HCT116 (cell line): Measurements from ENCODE around the gene HOXC4. TPM values are rescaled to one million over a fixed set of nuclear protein-coding genes. Genes with fewer than 3 reads are reported as not detected.

ENCODE experiments used
- ATAC-seq: fragments of 200-7000 bp; cut with Tn5 transposase; 2 replicates; pipeline ENCODE4 v1.9.1; 2020; ENCODE audit warnings: mild to moderate bottlenecking, moderate library complexity
- BruUV-seq: library from RNA; stranded (reverse); fragments of 400-500 nt; replicated peaks from 2 replicates; lab custom pipeline; 2021; lab: Mats Ljungman, UMichigan
- CTCF ChIA-PET: fragments of 300-600 bp; sonication (Branson Sonifier 250); formaldehyde crosslinking; loops from one replicate; lab custom pipeline; 2021; ENCODE audit warnings: antibody characterized with exemption; lab: Charles Lee
- POLR2A ChIA-PET: fragments of 300-600, 350-600 bp; sonication (Branson Sonifier 250); formaldehyde crosslinking; loops from one replicate; lab custom pipeline; 2021; ENCODE audit warnings: antibody characterized with exemption; lab: Charles Lee
- RAD21 ChIA-PET, 2 experiments: fragments of 300-600 bp; sonication (Branson Sonifier 250); formaldehyde crosslinking; loops; one replicate each; lab custom pipeline; 2023; ENCODE audit warnings: low total read pairs in 2 of 2; ENCODE audit not compliant: uncharacterized antibody in 2 of 2, unreplicated experiment in 2 of 2, low non-redundant PET in 1 of 2; lab: Charles Lee
- DNase-seq: peaks from one replicate; pipeline ENCODE4 v3.0.0-alpha.2; 2010; ENCODE audit warnings: low read depth, low spot score
- H2AFZ ChIP-seq: fragments of 200-600 bp; shearing (Covaris generic), sonication (generic); 2 replicates; pipeline ENCODE4 v1.6.1; 2017; ENCODE audit warnings: low read depth, mixed run types, mixed read lengths, antibody characterized with exemption, low read length; ENCODE audit not compliant: poor library complexity, severe bottlenecking
- H3K27ac ChIP-seq: 2 replicates; pipeline ENCODE4 v1.5.1; 2012; ENCODE audit warnings: low read depth, low read length
- H3K27me3 ChIP-seq: fragments of 200-600 bp; sonication (generic); 2 replicates; pipeline ENCODE4 v1.6.1; 2016; ENCODE audit warnings: mixed run types, low read length, mixed read lengths; ENCODE audit not compliant: insufficient read depth
- H3K36me3 ChIP-seq, 2 experiments: fragments of 200-500 bp in 1 of 2; fragments of 200-600 bp in 1 of 2; sonication (Bioruptor generic) in 1 of 2; sonication (generic) in 1 of 2; 2 replicates each; pipeline versions ENCODE4 v1.5.1 to v1.6.1; 2014 to 2016; ENCODE audit warnings: low read length in 2 of 2, inconsistent platforms in 1 of 2, mixed read lengths in 1 of 2, mixed run types in 1 of 2; ENCODE audit not compliant: insufficient read depth in 2 of 2, control insufficient read depth in 1 of 2
- H3K4me1 ChIP-seq, 2 experiments: fragments of 200-600 bp in 1 of 2; sonication (generic) in 1 of 2; 2 replicates each; pipeline versions ENCODE4 v1.5.1 to v1.6.1; 2012 to 2017; ENCODE audit warnings: low read length in 2 of 2, inconsistent platforms in 1 of 2, mild to moderate bottlenecking in 1 of 2, mixed read lengths in 1 of 2, mixed run types in 1 of 2, moderate library complexity in 1 of 2; ENCODE audit not compliant: insufficient read depth in 2 of 2, control insufficient read depth in 1 of 2
- H3K4me2 ChIP-seq: fragments of 200-600 bp; sonication (generic); 2 replicates; pipeline ENCODE4 v1.6.1; 2017; ENCODE audit warnings: mixed run types, low read length, mixed read lengths
- H3K4me3 ChIP-seq, 2 experiments: fragments of 200-600 bp in 1 of 2; sonication (generic) in 1 of 2; replicated peaks in 1 of 2; 2 replicates each; pipeline ENCODE4 v1.5.1; 2011 to 2016; ENCODE audit warnings: low read length in 2 of 2, control low read depth in 1 of 2, low read depth in 1 of 2, mild to moderate bottlenecking in 1 of 2, mixed read lengths in 1 of 2, mixed run types in 1 of 2
- H3K79me2 ChIP-seq: fragments of 200-600 bp; sonication (generic); 2 replicates; pipeline ENCODE4 v1.6.1; 2017; ENCODE audit warnings: mild to moderate bottlenecking, mixed run types, low read length, moderate library complexity, mixed read lengths; ENCODE audit not compliant: insufficient read depth
- H3K9ac ChIP-seq: fragments of 200-600 bp; sonication (generic); 2 replicates; pipeline ENCODE4 v1.6.1; 2016; ENCODE audit warnings: low read length, mixed read lengths
- H3K9me2 ChIP-seq: fragments of 200-600 bp; sonication (generic), shearing (Covaris generic); 2 replicates; pipeline ENCODE4 v1.6.1; 2017; ENCODE audit warnings: mixed run types, mild to moderate bottlenecking, moderate library complexity; ENCODE audit not compliant: insufficient read depth
- H3K9me3 ChIP-seq, 2 experiments: fragments of 200-500 bp in 1 of 2; fragments of 200-600 bp in 1 of 2; sonication (Bioruptor generic) in 1 of 2; sonication (generic) in 1 of 2; 2 replicates each; pipeline ENCODE4 v1.6.1; 2014 to 2017; ENCODE audit warnings: low read length in 2 of 2, mixed read lengths in 2 of 2, inconsistent platforms in 1 of 2, low read depth in 1 of 2, mild to moderate bottlenecking in 1 of 2, mixed run types in 1 of 2, moderate library complexity in 1 of 2; ENCODE audit not compliant: control insufficient read depth in 1 of 2, insufficient read depth in 1 of 2
- H4K20me1 ChIP-seq: fragments of 200-600 bp; sonication (generic), shearing (Covaris generic); 2 replicates; pipeline ENCODE4 v1.6.1; 2017; ENCODE audit warnings: mixed run types, mild to moderate bottlenecking, moderate library complexity; ENCODE audit not compliant: insufficient read depth
- EGR1 ChIP-seq: IDR thresholded peaks from 2 replicates; pipeline ENCODE4 v1.6.1; 2012; ENCODE audit warnings: low read depth
- EZH2phosphoT487 ChIP-seq: fragments of 200-600 bp; IDR thresholded peaks from 2 replicates; pipeline ENCODE4 v1.6.1; 2018; ENCODE audit warnings: antibody characterized with exemption, borderline replicate concordance
- POLR2A ChIP-seq: IDR thresholded peaks from 2 replicates; pipeline ENCODE4 v1.7.0; 2011; ENCODE audit warnings: borderline replicate concordance; ENCODE audit not compliant: insufficient read depth, insufficient read length; ENCODE audit errors: extremely low read depth
- POLR2AphosphoS5 ChIP-seq: IDR thresholded peaks from 2 replicates; pipeline ENCODE4 v1.6.1; 2011; ENCODE audit warnings: mild to moderate bottlenecking, low read depth, low read length, moderate library complexity
- RAD21 ChIP-seq: IDR thresholded peaks from 2 replicates; pipeline ENCODE4 v1.6.1; 2012; ENCODE audit warnings: low read depth, mild to moderate bottlenecking
- SP1 ChIP-seq: IDR thresholded peaks from 2 replicates; pipeline ENCODE4 v1.6.1; 2012; ENCODE audit warnings: low read depth
- TCF7L2 ChIP-seq: IDR thresholded peaks from 2 replicates; pipeline ENCODE4 v1.7.0; 2011; ENCODE audit warnings: borderline replicate concordance, inconsistent platforms; ENCODE audit not compliant: insufficient read depth, insufficient read length; ENCODE audit errors: extremely low read depth
- YY1 ChIP-seq: IDR thresholded peaks from 2 replicates; pipeline ENCODE4 v1.6.1; 2011; ENCODE audit warnings: low read length, low read depth, moderate library complexity, mild to moderate bottlenecking; ENCODE audit not compliant: insufficient replicate concordance; ENCODE audit errors: extremely low read depth
- ZFX ChIP-seq: fragments of 450-650 bp; IDR thresholded peaks from 2 replicates; pipeline ENCODE4 v1.6.1; 2017
- intact Hi-C: fragments of 100-400 bp; cut with micrococcal nuclease; formaldehyde crosslinking; loops from 2 replicates; pipeline ENCODE4 v1.10.0; 2022
- total RNA-seq: library from RNA; stranded (reverse); gene quantifications from one replicate; pipeline ENCODE4 v1.2.1, GENCODE V29; 2021; ENCODE audit not compliant: unreplicated experiment

HOXC4 gene
- total RNA-seq, 1 experiment from 2014 or later, result 1.5 TPM

GRCh38 chr12:54017878-54018467, 35.7 kb upstream of the HOXC4 start:
- Histone ChIP-seq H3K27ac (peak overlapping the region; percentile 94), H3K4me1 (peaks cover 24 to 44% of the 10 kb centered on the region in 2 experiments), H4K20me1 (no peaks in the 10 kb centered on the region), H3K9me3 (no peaks in the 10 kb centered on the region), H2AFZ (no peak overlapping the region), H3K9ac (peak overlapping the region; percentile 94), H3K79me2 (no peaks in the 10 kb centered on the region), H3K36me3 (no peaks in the 10 kb centered on the region), H3K4me2 (peak overlapping the region; percentile 99), H3K9me2 (no peaks in the 10 kb centered on the region), H3K27me3 (no peaks in the 10 kb centered on the region), H3K4me3 (peak overlapping the region; percentile 76 to 88)
- ChIA-PET CTCF (interaction anchor here (0.6 to 4.3 kb wide), 23 partner anchors 10 to 351 kb away, joined by 3 to 43 read pairs (median 4); partner anchors contain the start of genes HOXC10, HOXC5, HOXC6 and HOXC9), POLR2A (interaction anchor here (0.5 to 2.4 kb wide), 15 partner anchors 8 to 356 kb away, joined by 3 to 23 read pairs (median 4); partner anchors contain the start of genes HOXC8, HOXC9 and SMUG1), RAD21 (interaction anchor here (0.6 to 1.3 kb wide), 11 partner anchors 10 to 202 kb away, joined by 3 to 9 read pairs (median 4); no protein-coding TSS in a partner anchor)
- no TSS peak for BruUV-seq
- peak; percentile 80 for ATAC-seq
- intact Hi-C loops, result no loop called here
- DNase-seq, result peak; percentile 84
- peak; percentile 96 for TF ChIP-seq ZFX
- TF ChIP-seq RAD21, result no peak
- TF ChIP-seq YY1, result peak; percentile 7
- TF ChIP-seq SP1, result no peak
- TF ChIP-seq EGR1, result peak; percentile 84
- TF ChIP-seq POLR2AphosphoS5, result peak; percentile 59
- peak; percentile 56 for TF ChIP-seq POLR2A
- peak; percentile 26 for TF ChIP-seq TCF7L2
- no peak for TF ChIP-seq EZH2phosphoT487
- TF ChIP-seq, all 23 proteins: peak for 6
